Liver (tissue), 9 donors: ENCODE data around the gene GRIN2D. TPM values are rescaled to one million over a fixed set of nuclear protein-coding genes. Genes with fewer than 3 reads are reported as not detected.
A peak's percentile ranks its signal among the peaks of the same experiment; 100 is the strongest.

Source experiments
- DNase-seq: peaks from one replicate; pipeline ENCODE4 v3.0.0-alpha.2; 2017; ENCODE audit warnings: low spot score
- H3K27ac ChIP-seq, 2 donors: one replicate each; pipeline ENCODE4 v1.7.0; 2013; ENCODE audit warnings: inconsistent platforms in 2 of 2, low read length in 2 of 2, control low read depth in 1 of 2, low read depth in 1 of 2, mild to moderate bottlenecking in 1 of 2
- H3K27me3 ChIP-seq, 4 donors: one replicate each; pipeline versions ENCODE4 v1.6.1 to v1.7.0; 2013; ENCODE audit warnings: low read length in 3 of 4, inconsistent platforms in 1 of 4, mild to moderate bottlenecking in 1 of 4, moderate library complexity in 1 of 4; ENCODE audit not compliant: control insufficient read depth in 4 of 4, insufficient read depth in 4 of 4
- H3K36me3 ChIP-seq, 4 donors: one replicate each; pipeline versions ENCODE4 v1.6.1 to v1.7.0; 2013; ENCODE audit warnings: low read length in 3 of 4, mild to moderate bottlenecking in 3 of 4, low read depth in 1 of 4, moderate library complexity in 1 of 4; ENCODE audit not compliant: control insufficient read depth in 4 of 4, insufficient read depth in 3 of 4
- H3K4me1 ChIP-seq, 4 donors: one replicate each; pipeline versions ENCODE4 v1.6.1 to v1.7.0; 2013; ENCODE audit warnings: low read length in 3 of 4, mild to moderate bottlenecking in 3 of 4, moderate library complexity in 1 of 4; ENCODE audit not compliant: control insufficient read depth in 4 of 4, insufficient read depth in 4 of 4
- H3K4me3 ChIP-seq, 3 donors: one replicate each; pipeline versions ENCODE4 v1.6.1 to v1.7.0; 2013; ENCODE audit warnings: low read length in 3 of 3, control low read depth in 1 of 3, low read depth in 1 of 3, mild to moderate bottlenecking in 1 of 3
- H3K9ac ChIP-seq, 2 donors: one replicate each; pipeline ENCODE4 v1.7.0; 2013; ENCODE audit warnings: low read length in 2 of 2, mild to moderate bottlenecking in 2 of 2, moderate library complexity in 2 of 2, control low read depth in 1 of 2, low read depth in 1 of 2
- H3K9me3 ChIP-seq, 4 donors: one replicate each; pipeline versions ENCODE4 v1.6.1 to v1.7.0; 2013; ENCODE audit warnings: low read length in 3 of 4; ENCODE audit not compliant: control insufficient read depth in 4 of 4
- ATF3 ChIP-seq: IDR thresholded peaks from 2 replicates; pipeline ENCODE4 v1.6.1; 2016; ENCODE audit warnings: antibody characterized with exemption
- CTCF ChIP-seq: fragments of 150-350 bp; IDR thresholded peaks from 2 replicates; pipeline ENCODE4 v1.5.1; 2017; ENCODE audit warnings: improper control_type of control experiment, low read depth, low read length; ENCODE audit not compliant: missing input control
- FOXA1 ChIP-seq: IDR thresholded peaks from 2 replicates; pipeline ENCODE4 v1.6.1; 2016; ENCODE audit warnings: antibody characterized with exemption
- HNF4A ChIP-seq, 2 donors: conservative IDR thresholded peaks; 2 replicates each; pipeline ENCODE4 v1.6.1; 2016; ENCODE audit warnings: antibody characterized with exemption in 2 of 2, mild to moderate bottlenecking in 2 of 2
- JUND ChIP-seq, 2 donors: IDR thresholded peaks; 2 replicates each; pipeline ENCODE4 v1.6.1; 2016; ENCODE audit warnings: antibody characterized with exemption in 2 of 2
- MAX ChIP-seq: IDR thresholded peaks from 2 replicates; pipeline ENCODE4 v1.6.1; 2016; ENCODE audit warnings: antibody characterized with exemption
- NR2F2 ChIP-seq: IDR thresholded peaks from 2 replicates; pipeline ENCODE4 v1.6.1; 2016; ENCODE audit warnings: antibody characterized with exemption
- REST ChIP-seq: IDR thresholded peaks from 2 replicates; pipeline ENCODE4 v1.6.1; 2016; ENCODE audit warnings: antibody characterized with exemption, mild to moderate bottlenecking
- RXRA ChIP-seq, 2 donors: IDR thresholded peaks; 2 replicates each; pipeline ENCODE4 v1.6.1; 2017 to 2018; ENCODE audit warnings: antibody characterized with exemption in 2 of 2, mild to moderate bottlenecking in 1 of 2
- SP1 ChIP-seq: IDR thresholded peaks from 2 replicates; pipeline ENCODE4 v1.6.1; 2018; ENCODE audit warnings: antibody characterized with exemption, mild to moderate bottlenecking
- TAF1 ChIP-seq: conservative IDR thresholded peaks from 2 replicates; pipeline ENCODE4 v1.6.1; 2016; ENCODE audit warnings: antibody characterized with exemption, mild to moderate bottlenecking
- YY1 ChIP-seq: IDR thresholded peaks from 2 replicates; pipeline ENCODE4 v1.6.1; 2016; ENCODE audit warnings: antibody characterized with exemption, mild to moderate bottlenecking
- ZBTB33 ChIP-seq: IDR thresholded peaks from 2 replicates; pipeline ENCODE4 v1.6.1; 2016; ENCODE audit warnings: antibody characterized with exemption
- WGBS: extraction: QIAGEN DNeasy Blood & Tissue Kit; methylation state at CpG from one replicate; pipeline ENCODE4 v1.1.7; 2013; 5-methylcytosine and 5-hydroxymethylcytosine counted together
- polyA plus RNA-seq, 2 donors: library from polyadenylated mRNA; stranded (reverse) in 1 of 2; unstranded in 1 of 2; fragments of 200-250 nt in 1 of 2; fragments of >200 nt in 1 of 2; fragmentation: Nextera tagmentation in 1 of 2; extraction: Ambion mirVana in 1 of 2; gene quantifications; one replicate each; pipeline versions ENCODE4 v1.2.1 to v1.2.3, GENCODE V29; 2013 to 2015
- total RNA-seq, 2 donors: library from RNA; depleted of rRNA; stranded (reverse); fragments of >200 nt; gene quantifications; one replicate each; pipeline ENCODE4 v1.2.3, GENCODE V29; 2014
- donor health status: healthy.
- donor health status: healthy.
- donor health status: healthy.
- donor health status: healthy.
- donor health status: healthy.

Gene GRIN2D
- total and polyA plus RNA-seq, 4 donors: 0.13 to 0.33 (median 0.17) TPM; not detected in 1

- Histone ChIP-seq H3K4me1 (no peaks in the 10 kb centered on the region), H3K27ac (no peak overlapping the region), H3K9ac (no peak overlapping the region), H3K36me3 (no peaks in the 10 kb centered on the region), H3K9me3 (no peaks in the 10 kb centered on the region), H3K27me3 (no peaks in the 10 kb centered on the region), H3K4me3 (no peak overlapping the region)
- WGBS: 46% methylated on average over 8 of the region's 8 CpGs
- DNase-seq: no peak
- peak in 1 of 2 donors; percentile 13 for TF ChIP-seq JUND (IDR thresholded peaks at IDR 0.05)
- TF ChIP-seq TAF1: no peak
- no peak for TF ChIP-seq CTCF
These were observed 31.3 kb downstream of the GRIN2D start for GRCh38 chr19:48424694-48425219.

GRCh38 chr19:48428670-48429069 lies 35.2 kb downstream of the GRIN2D start:
- no peak for DNase-seq
- Histone ChIP-seq H3K9me3 (no peaks in the 10 kb centered on the region), H3K4me1 (no peaks in the 10 kb centered on the region), H3K4me3 (no peak overlapping the region), H3K27ac (no peak overlapping the region), H3K27me3 (no peaks in the 10 kb centered on the region), H3K9ac (no peak overlapping the region), H3K36me3 (no peaks in the 10 kb centered on the region)
- TF ChIP-seq MAX (no peak), RXRA (IDR thresholded peaks at IDR 0.05) (no peak), FOXA1 (no peak)
- WGBS: 94% methylated on average over 1 of the region's 1 CpG

- TF ChIP-seq ATF3 (no peak), YY1 (no peak), HNF4A (conservative IDR thresholded peaks at IDR 0.05) (no peak), NR2F2 (no peak), FOXA1 (no peak), REST (no peak), MAX (no peak), ZBTB33 (no peak), SP1 (no peak)
These were observed 39.9 kb downstream of the GRIN2D start for GRCh38 chr19:48433337-48433736.

More at GRCh38 chr19:48433337-48433736, 39.9 kb downstream of the GRIN2D start:
- 73% methylated on average over 8 of the region's 8 CpGs for WGBS
- Histone ChIP-seq H3K4me3 (no peak overlapping the region), H3K9ac (no peak overlapping the region), H3K36me3 (no peaks in the 10 kb centered on the region), H3K27me3 (no peaks in the 10 kb centered on the region), H3K9me3 (no peaks in the 10 kb centered on the region), H3K4me1 (no peaks in the 10 kb centered on the region), H3K27ac (no peak overlapping the region)
- no peak for DNase-seq
